Nucleus accumbens (tissue), 56 donors: Measurements from ENCODE around the gene ADIPOQ.
"Not testable (repeated sequence)": the region's sequence is repeated elsewhere in the genome, so short reads cannot be mapped to it uniquely, and the experiment has no call there.

ENCODE experiments used
- DNase-seq, 56 donors: peaks; one replicate each; lab custom pipeline; 2025; lab: John Stamatoyannopoulos, UW

The ADIPOQ gene

GRCh38 chr3:186896006-186896405 is 53.5 kb downstream of the ADIPOQ start:
- DNase-seq: no peak

DNA sequence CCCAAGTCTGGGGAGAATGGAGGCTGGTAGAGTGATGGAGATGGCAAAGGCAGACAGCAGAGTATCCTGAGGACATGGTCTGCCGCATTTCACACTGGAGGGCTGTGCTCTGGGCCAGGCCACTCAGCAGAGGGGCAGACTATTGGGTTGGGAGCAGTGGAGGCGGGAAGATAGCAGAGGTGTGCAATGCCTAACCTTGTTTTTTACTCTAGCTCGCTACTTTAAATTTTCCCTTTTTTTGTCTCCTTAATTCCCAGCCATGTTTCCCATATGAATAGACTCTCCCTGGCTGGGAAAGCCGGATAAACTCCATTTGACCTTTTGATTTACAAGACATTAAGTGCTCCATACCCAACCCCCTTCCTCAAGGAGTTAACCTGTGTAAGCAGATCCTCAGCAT is 54.4 kb downstream of the ADIPOQ start:
- no peak for DNase-seq

GRCh38 chr3:186901135-186901734 is 58.7 kb downstream of the ADIPOQ start:
- no peak for DNase-seq

DNA sequence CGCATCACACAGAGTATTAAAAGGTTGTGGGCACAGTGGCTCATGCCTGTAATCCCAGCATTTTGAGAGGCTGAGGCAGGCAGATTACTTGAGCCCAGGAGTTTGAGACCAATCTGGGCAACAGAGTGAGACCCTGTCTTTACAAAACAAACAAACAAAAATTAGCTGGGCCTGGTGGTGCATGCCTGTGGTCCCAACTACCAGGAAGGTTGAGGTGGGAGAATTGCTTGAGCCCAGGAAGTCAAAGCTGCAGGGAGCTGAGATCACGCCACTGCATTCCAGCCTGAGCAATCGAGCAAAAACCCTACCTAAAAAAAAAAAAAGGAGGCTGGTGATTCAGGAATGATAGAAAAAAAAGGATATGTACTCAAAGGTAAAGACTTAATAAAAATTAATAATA is 59.6 kb downstream of the ADIPOQ start:
- no peak for DNase-seq

GRCh38 chr3:186902713-186903112 is 60.2 kb downstream of the ADIPOQ start:
- DNase-seq: no peak

DNA sequence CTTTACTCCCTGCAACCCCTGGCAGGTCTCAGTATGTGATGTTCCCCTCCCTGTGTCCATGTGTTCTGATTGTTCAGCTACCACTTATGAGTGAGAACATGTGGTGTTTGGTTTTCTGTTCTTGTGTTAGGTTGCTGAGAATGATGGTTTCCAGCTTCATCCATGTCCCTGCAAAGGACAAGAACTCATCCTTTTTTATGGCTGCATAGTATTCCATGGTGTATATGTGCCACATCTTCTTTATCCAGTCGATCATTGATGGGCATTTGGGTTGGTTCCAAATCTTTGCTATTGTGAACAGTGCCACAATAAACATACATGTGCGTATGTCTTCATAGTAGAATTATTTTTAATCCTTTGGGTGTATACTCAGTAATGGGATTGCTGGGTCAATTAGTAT is 61.2 kb downstream of the ADIPOQ start:
- not testable (repeated sequence) for DNase-seq

DNA sequence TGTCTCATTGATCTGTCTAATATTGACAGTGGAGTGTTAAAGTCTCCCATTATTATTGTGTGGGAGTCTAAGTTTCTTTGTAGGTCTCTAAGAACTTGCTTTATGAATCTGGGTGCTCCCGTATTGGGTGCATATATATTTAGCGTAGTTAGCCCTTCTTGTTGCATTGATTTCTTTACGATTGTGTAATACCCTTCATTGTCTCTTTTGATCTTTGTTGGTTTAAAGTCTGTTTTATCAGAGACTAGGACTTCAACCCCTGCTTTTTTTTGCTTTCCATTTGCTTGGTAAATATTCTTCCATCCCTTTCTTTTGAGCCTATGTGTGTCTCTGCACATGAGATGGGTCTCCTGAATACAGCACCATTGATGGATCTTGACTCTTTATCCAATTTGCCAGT is 64.6 kb downstream of the ADIPOQ start:
- not testable (repeated sequence) for DNase-seq
